ENCODE measurements around the gene IL17D.

- TF ChIP-seq CTCF (IDR thresholded peaks at IDR 0.05; ENCODE audit: low read depth, low read length) (no peak), EZH2phosphoT487 (IDR thresholded peaks at IDR 0.05; ENCODE audit: low read depth) (no peak)
These were observed 11.9 kb upstream of the IL17D start for GRCh38 chr13:20691616-20692015.

Measured in OCI-LY3 (cell line).